Transverse colon (tissue), 4 donors: ENCODE measurements around the gene STAMBPL1.

ENCODE experiments used
- CTCF ChIP-seq, 5 experiments: fragments of 200-600 bp in 3 of 5; fragments of 450-650 bp in 2 of 5; sonication (generic) in 3 of 5; IDR thresholded peaks; 1 replicate in 2 of 5; 2 replicates in 3 of 5; pipeline ENCODE4 v1.5.1; 2016 to 2017; ENCODE audit warnings: antibody characterized with exemption in 5 of 5, inconsistent platforms in 3 of 5, mild to moderate bottlenecking in 2 of 5, moderate library complexity in 1 of 5
- EP300 ChIP-seq: sonication (generic); formaldehyde crosslinking; IDR thresholded peaks from one replicate; pipeline ENCODE4 v1.6.1; 2017; ENCODE audit warnings: antibody characterized with exemption, low read depth
- POLR2A ChIP-seq: fragments of 450-650 bp; IDR thresholded peaks from one replicate; pipeline ENCODE4 v1.6.1; 2016; ENCODE audit warnings: antibody characterized with exemption, mild to moderate bottlenecking, moderate library complexity
- POLR2AphosphoS5 ChIP-seq, 3 donors: sonication (generic); formaldehyde crosslinking; IDR thresholded peaks; one replicate each; pipeline ENCODE4 v1.6.1; 2016; ENCODE audit warnings: antibody characterized with exemption in 3 of 3

DNA sequence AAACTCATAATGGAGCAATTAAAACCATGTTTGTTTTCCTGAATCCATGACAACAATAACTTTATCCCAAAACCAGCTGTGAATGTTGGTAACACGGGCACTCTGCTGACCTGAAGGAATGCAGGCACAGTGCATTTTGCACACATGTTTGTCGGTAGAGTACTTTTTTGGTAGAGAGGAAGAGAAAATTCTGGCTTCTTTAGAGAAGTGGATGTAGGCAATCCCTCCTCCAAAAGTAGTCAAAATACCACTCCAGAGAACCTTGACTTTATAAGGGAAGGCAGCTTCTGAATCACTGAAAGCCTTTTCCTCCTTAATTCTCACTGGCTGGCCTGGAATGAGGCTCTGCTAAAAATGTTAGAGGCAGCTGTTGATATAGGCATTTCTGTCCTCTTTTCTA is 88.3 kb downstream of the STAMBPL1 start:
- TF ChIP-seq CTCF (IDR thresholded peaks at IDR 0.05): no peak
- TF ChIP-seq POLR2A: no peak
- TF ChIP-seq EP300: no peak
- no peak for TF ChIP-seq POLR2AphosphoS5 (IDR thresholded peaks at IDR 0.05)
